ENCODE results near the gene XYLT1.

XYLT1 gene

GRCh38 chr16:17130733-17131132, 340.0 kb downstream of the XYLT1 start:
- DNase-seq = no peak
- H3K4me3 Mint-ChIP-seq = no peak overlapping the region
- peaks cover 15% of the 10 kb centered on the region for H3K36me3 Mint-ChIP-seq (ENCODE audit: low read depth)
- no peak for TF ChIP-seq CTCF (IDR thresholded peaks at IDR 0.05)
- H3K27me3 Mint-ChIP-seq (ENCODE audit: low read depth, poor library complexity) = peaks cover 4% of the 10 kb centered on the region
- no peak overlapping the region for H3K27ac Mint-ChIP-seq
- H3K4me1 Mint-ChIP-seq = peaks cover 11% of the 10 kb centered on the region
- H3K9me3 Mint-ChIP-seq = no peaks in the 10 kb centered on the region

- Mint-ChIP-seq H3K27ac (no peak overlapping the region), H3K36me3 (ENCODE audit: low read depth) (peaks cover 23% of the 10 kb centered on the region), H3K9me3 (peaks cover 3% of the 10 kb centered on the region), H3K4me1 (peaks cover 11% of the 10 kb centered on the region), H3K4me3 (no peak overlapping the region), H3K27me3 (ENCODE audit: low read depth, poor library complexity) (peaks cover 4% of the 10 kb centered on the region)
- no peak for TF ChIP-seq CTCF (IDR thresholded peaks at IDR 0.05)
- DNase-seq = no peak
Observed at GRCh38 chr16:17129971-17130370, 340.8 kb downstream of the XYLT1 start.

GRCh38 chr16:17128791-17129190, 342.0 kb downstream of the XYLT1 start:
- no peak for TF ChIP-seq CTCF (IDR thresholded peaks at IDR 0.05)
- no peak overlapping the region for H3K27ac Mint-ChIP-seq
- H3K27me3 Mint-ChIP-seq (ENCODE audit: low read depth, poor library complexity) = peaks cover 7% of the 10 kb centered on the region
- no peak overlapping the region for H3K4me3 Mint-ChIP-seq
- H3K9me3 Mint-ChIP-seq = peaks cover 12% of the 10 kb centered on the region
- DNase-seq = no peak
- H3K36me3 Mint-ChIP-seq (ENCODE audit: low read depth) = peaks cover 35% of the 10 kb centered on the region
- H3K4me1 Mint-ChIP-seq = peaks cover 11% of the 10 kb centered on the region

- Mint-ChIP-seq H3K36me3 (ENCODE audit: low read depth) (peaks cover 43% of the 10 kb centered on the region), H3K4me1 (peaks cover 11% of the 10 kb centered on the region), H3K27ac (no peak overlapping the region), H3K27me3 (ENCODE audit: low read depth, poor library complexity) (peaks cover 3% of the 10 kb centered on the region), H3K4me3 (no peak overlapping the region), H3K9me3 (peaks cover 23% of the 10 kb centered on the region)
- no peak for TF ChIP-seq CTCF (IDR thresholded peaks at IDR 0.05)
- no peak for DNase-seq
Observed at GRCh38 chr16:17126156-17126555, 344.6 kb downstream of the XYLT1 start.

GRCh38 chr16:17125671-17126070, 345.1 kb downstream of the XYLT1 start:
- H3K27me3 Mint-ChIP-seq (ENCODE audit: low read depth, poor library complexity) = peaks cover 3% of the 10 kb centered on the region
- no peak overlapping the region for H3K27ac Mint-ChIP-seq
- H3K9me3 Mint-ChIP-seq = peaks cover 23% of the 10 kb centered on the region
- TF ChIP-seq CTCF (IDR thresholded peaks at IDR 0.05) = no peak
- H3K4me1 Mint-ChIP-seq = peaks cover 11% of the 10 kb centered on the region
- no peak for DNase-seq
- H3K4me3 Mint-ChIP-seq = no peak overlapping the region
- H3K36me3 Mint-ChIP-seq (ENCODE audit: low read depth) = peaks cover 43% of the 10 kb centered on the region

- Mint-ChIP-seq H3K4me1 (no peaks in the 10 kb centered on the region), H3K36me3 (ENCODE audit: low read depth) (peaks cover 1% of the 10 kb centered on the region)
Observed at GRCh38 chr16:17117906-17118577, 352.7 kb downstream of the XYLT1 start.

More at GRCh38 chr16:17117906-17118577, 352.7 kb downstream of the XYLT1 start:
- H3K9me3 Mint-ChIP-seq = peaks cover 3% of the 10 kb centered on the region
- peaks cover 3% of the 10 kb centered on the region for H3K27me3 Mint-ChIP-seq (ENCODE audit: low read depth, poor library complexity)
- TF ChIP-seq CTCF (IDR thresholded peaks at IDR 0.05) = no peak
- H3K4me3 Mint-ChIP-seq = no peak overlapping the region
- no peak overlapping the region for H3K27ac Mint-ChIP-seq
- no peak for DNase-seq
